Activated T-helper 1 cell treated with Interleukin-2 at 50 U/mL for 16 hours (primary cell): Measurements from ENCODE around the gene TRAM2.
"Not testable (repeated sequence)": the region's sequence is repeated elsewhere in the genome, so short reads cannot be mapped to it uniquely, and the experiment has no call there.

Experiments
- DNase-seq: peaks from one replicate; pipeline ENCODE4 v3.0.0-alpha.2; 2020; ENCODE audit warnings: low read depth

The TRAM2 gene

DNA sequence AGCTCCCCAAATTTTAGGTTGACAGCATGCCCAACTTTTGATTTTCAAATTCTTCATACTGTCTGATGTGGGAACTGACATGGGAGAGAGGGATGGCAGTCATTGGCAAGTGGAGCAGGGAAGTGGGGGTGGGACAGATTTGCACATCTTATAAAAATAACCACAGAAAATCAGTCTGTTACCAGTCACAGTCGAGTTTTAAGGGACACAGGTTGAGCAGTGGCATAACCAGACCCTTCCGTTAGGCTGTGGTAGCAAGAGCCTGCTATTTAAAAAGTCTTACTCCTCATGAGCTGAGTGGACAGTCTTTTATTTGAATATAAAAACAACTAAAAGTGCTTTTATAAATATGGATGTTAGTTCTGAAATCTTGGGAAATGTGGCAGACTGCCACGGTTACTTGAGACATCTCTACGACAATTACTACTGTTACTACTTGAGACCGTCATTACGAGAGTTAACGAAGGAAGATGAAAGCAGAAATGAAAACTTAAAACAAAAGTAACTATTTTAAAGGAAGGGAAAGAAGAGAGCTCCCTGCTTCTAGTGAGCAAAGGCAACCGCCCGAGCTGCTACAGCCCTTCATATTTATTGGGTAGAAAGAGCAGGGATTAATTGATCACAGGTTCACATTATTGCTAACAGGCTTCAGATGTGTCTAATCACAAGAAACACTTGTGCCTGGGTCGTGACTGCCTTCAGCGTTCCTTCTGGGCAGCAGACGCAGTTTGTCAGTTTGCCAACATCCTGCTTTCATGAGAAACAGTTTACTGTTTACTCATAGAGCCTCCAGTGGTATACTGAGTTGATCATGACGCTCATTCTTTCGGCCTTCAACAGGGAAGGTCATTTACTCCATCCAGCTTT, 85.4 kb downstream of the TRAM2 start:
- DNase-seq = no peak

DNA sequence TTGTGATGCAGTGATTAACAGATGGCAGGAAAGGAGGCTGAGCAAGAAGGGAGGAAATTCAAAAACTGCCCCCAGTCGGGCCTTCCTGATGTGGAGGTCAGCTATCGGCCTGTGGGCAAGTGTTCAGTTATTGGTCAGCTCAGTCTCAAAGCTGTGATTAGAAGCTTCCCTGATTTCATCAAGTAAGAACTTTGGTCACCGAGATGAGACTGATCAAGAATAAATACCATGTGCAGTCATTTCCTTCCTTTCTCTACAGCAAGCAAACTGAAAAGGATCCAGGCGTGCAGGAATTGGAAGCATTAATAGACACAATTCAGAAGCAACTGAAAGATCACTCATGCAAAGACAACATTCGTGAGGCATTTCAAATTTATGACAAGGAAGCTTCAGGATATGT, 87.0 kb downstream of the TRAM2 start:
- no peak for DNase-seq

DNA sequence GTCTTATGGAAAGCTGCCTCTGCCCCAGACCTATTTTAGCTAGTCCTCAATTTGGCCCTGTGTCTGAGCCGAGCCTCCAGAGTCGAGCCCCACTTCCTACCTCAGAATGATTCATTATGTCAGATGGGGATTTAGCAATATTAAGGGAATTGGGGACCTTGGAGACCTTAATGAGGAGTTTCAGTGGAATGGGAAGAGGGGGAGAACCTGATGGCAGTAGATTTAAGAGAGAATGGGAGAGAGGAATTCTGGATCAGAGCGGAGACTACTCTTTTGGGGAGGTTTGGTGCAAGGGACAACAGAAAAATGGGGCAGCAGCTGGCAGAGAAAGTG, 93.2 kb downstream of the TRAM2 start:
- DNase-seq = no peak

DNA sequence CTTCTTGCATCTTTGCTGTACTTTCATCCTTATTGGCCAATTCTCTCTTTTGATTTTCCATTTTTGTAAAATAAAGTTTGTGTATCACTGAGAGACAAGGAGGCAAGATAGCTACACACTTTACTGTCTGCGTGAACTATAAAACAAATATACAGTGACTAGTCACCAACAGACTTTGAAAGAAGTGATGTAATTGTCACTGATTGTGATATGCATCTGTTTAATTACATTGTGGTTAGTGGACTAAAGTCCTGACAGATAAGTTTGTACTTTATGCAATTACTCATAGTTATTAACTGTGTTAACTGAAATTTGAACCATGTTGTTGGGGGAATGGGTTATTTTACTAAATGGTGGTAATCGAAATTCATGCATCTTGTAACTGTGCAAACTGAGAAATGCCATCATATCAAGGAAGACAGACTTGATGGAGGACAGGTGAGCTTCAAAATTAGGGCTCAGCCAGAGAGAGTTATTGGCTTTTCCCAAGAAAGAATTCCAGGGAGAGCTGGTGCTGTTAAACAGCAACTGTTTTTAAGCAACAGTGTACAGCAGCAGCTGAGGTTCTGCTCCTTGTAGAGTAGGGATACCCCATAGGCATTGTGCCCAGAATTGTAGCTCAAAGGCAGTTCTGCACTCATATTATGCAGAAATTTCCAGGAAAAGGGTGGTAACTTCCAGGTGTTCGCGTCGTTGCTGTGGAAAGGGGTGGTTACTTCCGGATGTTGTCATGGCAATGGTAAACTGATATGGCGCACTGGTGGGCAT, 93.8 kb downstream of the TRAM2 start:
- DNase-seq = no peak

DNA sequence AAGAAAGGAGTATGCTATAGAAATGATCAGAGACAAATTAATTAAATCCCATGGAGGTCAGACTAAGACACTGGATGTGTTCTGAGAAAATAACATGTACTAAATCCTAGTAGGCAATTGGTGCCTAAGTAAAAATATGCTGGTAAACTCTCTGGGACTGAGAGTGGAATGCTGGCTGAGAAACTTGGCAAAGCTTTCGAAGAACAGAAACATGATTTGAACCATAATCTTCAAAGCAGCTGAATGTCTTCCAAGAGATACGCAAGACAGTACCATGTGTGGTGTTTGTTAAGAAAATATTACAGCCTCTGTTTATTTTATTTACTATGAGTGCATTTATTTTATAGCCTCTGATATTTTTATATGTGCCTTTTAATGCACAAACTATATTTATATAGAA, 101.6 kb downstream of the TRAM2 start:
- DNase-seq = no peak

DNA sequence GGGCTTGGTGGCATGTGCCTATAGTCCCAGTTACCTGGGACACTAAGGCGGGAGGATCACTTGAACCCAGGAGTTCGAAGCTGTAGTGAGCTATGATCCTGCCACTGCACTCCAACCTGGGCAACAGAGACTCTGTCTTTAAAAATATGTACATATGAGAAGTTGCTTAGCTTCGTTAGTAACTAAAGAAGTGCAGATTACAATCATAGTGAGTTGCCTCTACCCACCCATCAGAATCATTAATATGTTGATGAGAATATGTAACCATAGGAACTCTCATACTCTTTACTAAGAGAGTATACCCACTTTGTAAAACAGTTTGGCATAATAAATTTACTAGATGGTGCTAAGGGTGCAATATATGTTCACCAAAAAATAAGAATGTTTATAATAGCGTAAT, 102.7 kb downstream of the TRAM2 start:
- DNase-seq = no peak

DNA sequence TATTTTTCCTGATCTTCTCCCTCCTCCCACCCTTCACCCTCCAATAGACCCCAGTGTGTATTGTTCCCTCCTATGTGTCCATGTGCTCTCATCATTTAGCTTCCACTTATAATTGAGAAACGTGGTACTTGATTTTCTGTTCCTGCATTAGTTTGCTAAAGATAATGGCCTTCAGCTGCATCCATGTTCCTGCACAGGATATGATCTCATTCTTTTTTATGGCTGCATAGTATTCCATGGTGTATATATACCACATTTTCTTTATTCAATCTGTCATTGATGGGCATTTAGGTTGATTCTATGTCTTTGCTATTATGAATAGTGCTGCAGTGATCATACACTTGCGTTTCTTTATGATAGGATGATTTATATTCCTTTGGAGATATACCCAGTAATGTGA, 115.7 kb downstream of the TRAM2 start:
- not testable (repeated sequence) for DNase-seq

DNA sequence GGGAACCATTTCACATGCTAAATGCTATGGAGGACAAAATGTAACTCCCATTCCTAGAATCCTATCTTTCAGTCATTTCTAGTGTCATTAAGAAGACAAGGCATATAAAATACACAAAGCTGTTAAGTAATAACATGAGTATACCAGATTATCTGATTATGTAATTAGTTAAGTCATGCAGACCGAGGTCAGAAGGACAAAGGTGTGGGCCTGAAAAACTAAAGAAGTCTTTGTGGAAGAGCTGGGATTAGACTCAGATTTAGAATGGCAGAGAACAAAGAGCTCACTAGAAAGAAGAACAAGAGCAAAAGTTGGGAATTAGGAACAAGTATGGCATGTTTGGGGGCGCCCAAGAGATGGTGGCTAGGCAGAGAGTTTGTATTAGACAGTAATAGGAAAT, 119.8 kb downstream of the TRAM2 start:
- no peak for DNase-seq

DNA sequence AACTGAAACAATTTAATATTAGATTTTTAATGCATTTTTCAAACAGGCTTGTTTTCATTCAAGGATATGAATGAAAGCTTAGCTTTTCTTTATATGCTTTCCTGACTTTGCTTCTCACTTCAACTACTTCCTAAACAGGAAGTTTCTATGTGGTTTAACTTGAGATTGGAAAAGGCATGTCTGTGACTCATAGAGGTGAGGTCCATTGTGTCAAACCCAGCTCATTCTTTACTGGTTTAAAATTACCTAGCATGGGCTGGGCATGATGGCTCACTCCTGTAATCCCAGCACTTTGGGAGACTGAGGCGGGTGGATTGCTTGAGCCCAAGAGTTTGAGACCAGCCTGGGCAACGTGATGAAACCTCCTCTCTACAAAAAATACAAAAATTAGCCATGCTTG, 122.3 kb downstream of the TRAM2 start:
- DNase-seq = no peak
